H1 (cell line): ENCODE measurements around the gene MNX1. TPM values are rescaled to one million over a fixed set of nuclear protein-coding genes. Genes with fewer than 3 reads are reported as not detected.

Experiments used
- CTCF ChIA-PET: fragments of 300-600 bp; sonication (Branson Sonifier 250); formaldehyde crosslinking; loops from one replicate; lab custom pipeline; 2021; ENCODE audit not compliant: partially characterized antibody; lab: Charles Lee
- POLR2A ChIA-PET: fragments of 300-600 bp; sonication (Branson Sonifier 250); formaldehyde crosslinking; loops from one replicate; lab custom pipeline; 2021; ENCODE audit warnings: inconsistent platforms; ENCODE audit not compliant: partially characterized antibody; lab: Charles Lee
- DNase-seq, 2 experiments: peaks; one replicate each; pipeline versions ENCODE4 v3.0.0 to v3.0.0-alpha.2; 2010 to 2022; ENCODE audit warnings: low spot score in 2 of 2, low read depth in 1 of 2, mixed read lengths in 1 of 2
- FAIRE-seq: peaks from 2 replicates; lab custom pipeline; 2011; peaks lifted over from hg19 to GRCh38; lab: Jason Lieb, UNC
- H2AFZ ChIP-seq: 2 replicates; pipeline ENCODE4 v1.8.1; 2012; ENCODE audit warnings: low read length, inconsistent platforms
- H2AK5ac ChIP-seq: 2 replicates; pipeline ENCODE4 v1.6.1; 2013; ENCODE audit warnings: low read depth, low read length
- H2BK120ac ChIP-seq: replicated peaks from 2 replicates; pipeline ENCODE3; 2013; ENCODE audit warnings: low read depth, low read length, inconsistent platforms
- H2BK12ac ChIP-seq: 2 replicates; pipeline ENCODE4 v1.6.1; 2013; ENCODE audit warnings: low read depth, low read length
- H2BK15ac ChIP-seq: 2 replicates; pipeline ENCODE4 v1.6.1; 2013; ENCODE audit warnings: low read length
- H2BK20ac ChIP-seq: 2 replicates; pipeline ENCODE4 v1.6.1; 2013; ENCODE audit warnings: low read length
- H2BK5ac ChIP-seq: 2 replicates; pipeline ENCODE4 v1.6.1; 2013; ENCODE audit warnings: low read depth, low read length
- H3K14ac ChIP-seq: 2 replicates; pipeline ENCODE4 v1.6.1; 2013; ENCODE audit warnings: inconsistent platforms; ENCODE audit not compliant: insufficient read length
- H3K18ac ChIP-seq: 2 replicates; pipeline ENCODE4 v1.6.1; 2013; ENCODE audit warnings: low read length; ENCODE audit errors: extremely low read depth
- H3K23ac ChIP-seq: 2 replicates; pipeline ENCODE4 v1.6.1; 2013; ENCODE audit warnings: inconsistent platforms; ENCODE audit not compliant: insufficient read length
- H3K23me2 ChIP-seq: 2 replicates; pipeline ENCODE4 v1.6.1; 2013; ENCODE audit warnings: low read depth, low read length
- H3K27ac ChIP-seq: 2 replicates; pipeline ENCODE4 v1.6.1; 2011; ENCODE audit warnings: low read depth, low read length, inconsistent platforms
- H3K27me3 ChIP-seq, 4 experiments: replicated peaks in 1 of 4; 1 replicate in 1 of 4; 2 replicates in 3 of 4; pipeline versions ENCODE4 v1.6.1 to v1.8.1; 2011 to 2013; ENCODE audit warnings: low read length in 3 of 4, mild to moderate bottlenecking in 3 of 4, inconsistent platforms in 2 of 4, mixed read lengths in 2 of 4, moderate library complexity in 1 of 4; ENCODE audit not compliant: control insufficient read depth in 3 of 4, insufficient read depth in 3 of 4; ENCODE audit errors: extremely low read depth in 1 of 4
- H3K36me3 ChIP-seq, 4 experiments: 2 replicates each; pipeline versions ENCODE4 v1.6.1 to v1.8.1; 2011 to 2013; ENCODE audit warnings: mild to moderate bottlenecking in 4 of 4, low read length in 3 of 4, moderate library complexity in 2 of 4, control low read depth in 1 of 4, inconsistent platforms in 1 of 4; ENCODE audit not compliant: insufficient read depth in 4 of 4, control insufficient read depth in 2 of 4
- H3K4ac ChIP-seq: replicated peaks from 2 replicates; pipeline ENCODE3; 2013; ENCODE audit warnings: low read length, low read depth, mixed read lengths, inconsistent platforms; ENCODE audit not compliant: insufficient read length
- H3K4me1 ChIP-seq, 4 experiments: replicated peaks in 1 of 4; 1 replicate in 1 of 4; 2 replicates in 3 of 4; pipeline versions ENCODE4 v1.6.1 to v1.8.1; 2011 to 2013; ENCODE audit warnings: low read length in 3 of 4, inconsistent platforms in 2 of 4, mixed read lengths in 1 of 4; ENCODE audit not compliant: insufficient read depth in 4 of 4, control insufficient read depth in 3 of 4
- H3K4me2 ChIP-seq, 2 experiments: 2 replicates each; pipeline versions ENCODE4 v1.6.1 to v1.8.1; 2011 to 2013; ENCODE audit warnings: low read depth in 2 of 2, low read length in 2 of 2, control low read depth in 1 of 2, inconsistent platforms in 1 of 2, mild to moderate bottlenecking in 1 of 2; ENCODE audit not compliant: insufficient read depth in 1 of 2
- H3K4me3 ChIP-seq, 4 experiments: fragments of 200-600, 300-600 bp in 1 of 4; sonication (generic), shearing (Covaris generic), sonication (Bioruptor Twin) in 1 of 4; 2 replicates each; pipeline versions ENCODE4 v1.5.1 to v1.8.1; 2011 to 2016; ENCODE audit warnings: low read length in 4 of 4, low read depth in 3 of 4, control low read depth in 2 of 4, inconsistent platforms in 2 of 4, mild to moderate bottlenecking in 2 of 4, mixed read lengths in 1 of 4, moderate library complexity in 1 of 4; ENCODE audit not compliant: insufficient read depth in 2 of 4; ENCODE audit errors: extremely low read depth in 1 of 4
- H3K56ac ChIP-seq: replicated peaks from 2 replicates; pipeline ENCODE3; 2013; ENCODE audit warnings: low read depth, mild to moderate bottlenecking, mixed read lengths, low read length, inconsistent platforms; ENCODE audit not compliant: insufficient read length
- H3K79me1 ChIP-seq: 2 replicates; pipeline ENCODE4 v1.6.1; 2013; ENCODE audit warnings: low read depth, low read length, control low read depth
- H3K79me2 ChIP-seq, 2 experiments: 2 replicates each; pipeline versions ENCODE4 v1.6.1 to v1.8.1; 2012 to 2013; ENCODE audit warnings: low read length in 2 of 2, mild to moderate bottlenecking in 2 of 2, inconsistent platforms in 1 of 2; ENCODE audit not compliant: insufficient read depth in 2 of 2, control insufficient read depth in 1 of 2
- H3K9ac ChIP-seq, 4 experiments: replicated peaks in 1 of 4; 1 replicate in 1 of 4; 2 replicates in 3 of 4; pipeline versions ENCODE4 v1.6.1 to v1.8.1; 2011 to 2013; ENCODE audit warnings: low read depth in 3 of 4, low read length in 3 of 4, control low read depth in 2 of 4, mild to moderate bottlenecking in 2 of 4, moderate library complexity in 2 of 4, inconsistent platforms in 1 of 4; ENCODE audit errors: extremely low read depth in 1 of 4
- H3K9me3 ChIP-seq, 2 experiments: 2 replicates each; pipeline versions ENCODE4 v1.6.1 to v1.8.1; 2012 to 2013; ENCODE audit warnings: mild to moderate bottlenecking in 2 of 2, moderate library complexity in 2 of 2, control low read depth in 1 of 2, inconsistent platforms in 1 of 2, low read depth in 1 of 2, low read length in 1 of 2, mixed read lengths in 1 of 2; ENCODE audit not compliant: insufficient read depth in 2 of 2
- H4K20me1 ChIP-seq, 2 experiments: replicated peaks in 1 of 2; 2 replicates each; pipeline versions ENCODE3 to v1.8.1; 2011 to 2013; ENCODE audit warnings: inconsistent platforms in 2 of 2, low read length in 2 of 2, mild to moderate bottlenecking in 1 of 2; ENCODE audit not compliant: insufficient read depth in 2 of 2, control insufficient read depth in 1 of 2
- H4K5ac ChIP-seq: 2 replicates; pipeline ENCODE4 v1.6.1; 2013; ENCODE audit warnings: low read length, low read depth, mixed read lengths, inconsistent platforms; ENCODE audit not compliant: insufficient read length
- H4K8ac ChIP-seq: 2 replicates; pipeline ENCODE4 v1.8.0; 2013; ENCODE audit warnings: mild to moderate bottlenecking, moderate library complexity, low read length, inconsistent platforms; ENCODE audit not compliant: insufficient read depth; ENCODE audit errors: extremely low read depth
- H4K91ac ChIP-seq: replicated peaks from 2 replicates; pipeline ENCODE3; 2013; ENCODE audit warnings: low read length, mixed read lengths, inconsistent platforms; ENCODE audit not compliant: insufficient read length
- CBX8 ChIP-seq: fragments of 300-800, 300-1000 bp; sonication (generic); IDR thresholded peaks from 2 replicates; pipeline ENCODE4 v1.7.1; 2016; ENCODE audit warnings: low read depth, low read length, borderline replicate concordance
- EZH2 ChIP-seq: fragments of 200-600 bp; sonication (generic); IDR thresholded peaks from 2 replicates; pipeline ENCODE4 v1.7.1; 2012; ENCODE audit warnings: low read depth, mild to moderate bottlenecking, moderate library complexity, low read length, inconsistent platforms; ENCODE audit not compliant: severe bottlenecking
- HDAC2 ChIP-seq, 2 experiments: fragments of 300-600 bp in 1 of 2; sonication (generic) in 1 of 2; IDR thresholded peaks; 2 replicates each; pipeline ENCODE4 v1.6.1; 2011 to 2012; ENCODE audit warnings: low read depth in 2 of 2, low read length in 2 of 2, mild to moderate bottlenecking in 2 of 2, moderate library complexity in 2 of 2, borderline replicate concordance in 1 of 2, inconsistent platforms in 1 of 2
- POLR2A ChIP-seq, 2 experiments: IDR thresholded peaks; 1 replicate in 1 of 2; 2 replicates in 1 of 2; pipeline ENCODE4 v1.6.1; 2011; ENCODE audit warnings: low read depth in 2 of 2, low read length in 2 of 2, mild to moderate bottlenecking in 2 of 2; ENCODE audit errors: control extremely low read depth in 1 of 2
- POLR2AphosphoS5 ChIP-seq: IDR thresholded peaks from 2 replicates; pipeline ENCODE4 v1.6.1; 2011; ENCODE audit warnings: low read depth, low read length
- RNF2 ChIP-seq: fragments of 200-900, 300-1000 bp; sonication (generic); IDR thresholded peaks from 2 replicates; pipeline ENCODE4 v1.7.1; 2016; ENCODE audit warnings: borderline replicate concordance, low read depth, mild to moderate bottlenecking, antibody characterized with exemption, low read length; ENCODE audit not compliant: poor library complexity, severe bottlenecking; ENCODE audit errors: missing control alignments
- SIN3A ChIP-seq, 2 experiments: IDR thresholded peaks in 1 of 2; conservative IDR thresholded peaks in 1 of 2; 2 replicates each; pipeline ENCODE4 v1.6.1; 2011 to 2012; ENCODE audit warnings: low read length in 2 of 2, improper control_type of control experiment in 1 of 2, low read depth in 1 of 2, mild to moderate bottlenecking in 1 of 2
- SRF ChIP-seq: IDR thresholded peaks from 2 replicates; pipeline ENCODE4 v1.6.1; 2011; ENCODE audit warnings: mild to moderate bottlenecking, low read depth, low read length, moderate library complexity
- SUZ12 ChIP-seq: fragments of 200-600 bp; sonication (generic); IDR thresholded peaks from 2 replicates; pipeline ENCODE4 v1.6.1; 2012; ENCODE audit warnings: mild to moderate bottlenecking, inconsistent platforms, low read length, moderate library complexity, mixed read lengths
- WGBS, 2 experiments: shearing (Covaris generic) in 1 of 2; methylation state at CpG; one replicate each; pipeline versions ENCODE4 v1.1.6 to v1.1.7; 2013 to 2015; ENCODE audit warnings: low lambda C conversion rate in 2 of 2, mixed read lengths in 2 of 2, inconsistent platforms in 1 of 2, low coverage in 1 of 2, missing lambda C conversion rate in 1 of 2; ENCODE audit not compliant: insufficient replicate concordance in 2 of 2, insufficient coverage in 1 of 2, insufficient read length in 1 of 2; ENCODE audit errors: extremely low coverage in 1 of 2, missing lambda C conversion rate in 1 of 2; 5-methylcytosine and 5-hydroxymethylcytosine counted together
- polyA plus RNA-seq, 7 experiments: library from polyadenylated mRNA; depleted of rRNA in 3 of 7; stranded (reverse) in 5 of 7; unstranded in 2 of 7; fragments of >200 nt in 5 of 7; fragments of 200-250 nt in 2 of 7; gene quantifications; 1 replicate in 5 of 7; 2 replicates in 1 of 7; 4 replicates in 1 of 7; pipeline versions ENCODE4 v1.2.1 to v1.2.3, GENCODE V29; 2011 to 2013; ENCODE audit warnings: missing spikeins in 2 of 7, mixed read lengths in 2 of 7
- total RNA-seq: library from RNA; stranded (reverse); fragmentation: NEBNext Ultra II Directional; extraction: Animal tissue kit (Norgen Biotek cat#: 25700); gene quantifications from 2 replicates; pipeline ENCODE4 v1.2.1, GENCODE V29; 2021

The MNX1 gene
- total and polyA plus RNA-seq, 2 of the 8 experiments (the other 6 are each of a cell fraction or from before 2014, with no cell fraction given): 0.39 TPM; not detected in 1

GRCh38 chr7:157000741-157001653 lies 9.5 kb downstream of the MNX1 start:
- Histone ChIP-seq H2BK15ac (no peak overlapping the region; the same call in 1 of the 2 replicates), H3K36me3 (peaks cover 0 to 8% (median 0%) of the 10 kb centered on the region in 4 experiments; a peak in 1 of 8 replicates), H3K4me1 (peaks cover 3 to 32% (median 11%) of the 10 kb centered on the region in 4 experiments; a peak in 6 of 7 replicates), H3K4me2 (peak overlapping the region; percentile 49 to 54), H2AK5ac (no peak overlapping the region), H2BK120ac (no peak overlapping the region), H2AFZ (no peak overlapping the region), H4K20me1 (peaks cover 10 to 18% of the 10 kb centered on the region in 2 experiments), H3K79me2 (no peaks in the 10 kb centered on the region), H3K27me3 (peaks cover 77 to 98% (median 96%) of the 10 kb centered on the region in 4 experiments), H2BK20ac (no peak overlapping the region), H3K23ac (no peak overlapping the region), H4K8ac (no peak overlapping the region; the same call in 1 of the 2 replicates), H3K4ac (no peak overlapping the region), H3K9ac (no peak overlapping the region), H3K56ac (no peak overlapping the region), H3K27ac (no peak overlapping the region), H3K79me1 (no peaks in the 10 kb centered on the region), H3K23me2 (peaks cover 2% of the 10 kb centered on the region; the same call in 1 of the 2 replicates), H4K5ac (no peak overlapping the region), H3K18ac (no peak overlapping the region), H2BK5ac (no peak overlapping the region), H3K14ac (no peak overlapping the region), H4K91ac (no peak overlapping the region), H3K9me3 (no peaks in the 10 kb centered on the region), H3K4me3 (peak overlapping the region in 2 of 4 experiments; percentile 11 to 56; a peak in 3 of 8 replicates), H2BK12ac (peak overlapping the region; percentile 71)
- CTCF ChIA-PET: interaction anchor here (1.2 to 1.3 kb wide), 3 partner anchors 10 to 30 kb away, joined by 3 read pairs; no protein-coding TSS in a partner anchor
- no peak for TF ChIP-seq HDAC2 (IDR thresholded peaks at IDR 0.05; ENCODE audit: borderline replicate concordance in 1 of 2, low read depth in 2 of 2, low read length in 2 of 2)
- TF ChIP-seq POLR2AphosphoS5: no peak
- no peak for TF ChIP-seq POLR2A (IDR thresholded peaks at IDR 0.05; ENCODE audit: control extremely low read depth in 1 of 2, low read depth in 2 of 2, low read length in 2 of 2)
- peak; percentile 63 for TF ChIP-seq RNF2
- TF ChIP-seq SRF: no peak
- no peak for TF ChIP-seq SIN3A (conservative IDR thresholded peaks at IDR 0.05 in 1 of 2, IDR thresholded peaks at IDR 0.05 in 1 of 2; ENCODE audit: low read depth in 1 of 2, low read length in 2 of 2)
- no peak for TF ChIP-seq CBX8
- TF ChIP-seq EZH2: peak; percentile 58
- peak; percentile 41 for TF ChIP-seq SUZ12
- WGBS, 2 experiments: 15% methylated on average over 24 of the region's 25 CpGs; no CpG with 5 or more reads in 1 of the 2 experiments
- DNase-seq: peak in 1 of 2 experiments; percentile 52
- FAIRE-seq: no peak
- POLR2A ChIA-PET: interaction anchor here (1.5 to 3.1 kb wide), 4 partner anchors 9 to 52 kb away, joined by 3 to 15 read pairs (median 5); partner anchors contain the start of genes MNX1 and NOM1
